HG02763 (cell line): ENCODE data around the gene LRRTM4.

ENCODE experiments used
- ATAC-seq: cut with Tn5 transposase; IDR thresholded peaks from one replicate; pipeline ENCODE4 v1.9.1; 2021; ENCODE audit warnings: mild to moderate bottlenecking, moderate library complexity; ENCODE audit not compliant: unreplicated experiment

Gene LRRTM4

GRCh38 chr2:77521931-77522470, at the start of gene LRRTM4:
Gene LRRTM4, minus strand, starts transcription at chr2:77522376.
- ATAC-seq = no peak

- no peak for ATAC-seq
Observed at GRCh38 chr2:77571545-77571944, 49.4 kb upstream of the LRRTM4 start.

- no peak for ATAC-seq
Observed at GRCh38 chr2:77567723-77568122, 45.5 kb upstream of the LRRTM4 start.

- ATAC-seq = no peak
Observed at GRCh38 chr2:77566582-77566981, 44.4 kb upstream of the LRRTM4 start.

DNA sequence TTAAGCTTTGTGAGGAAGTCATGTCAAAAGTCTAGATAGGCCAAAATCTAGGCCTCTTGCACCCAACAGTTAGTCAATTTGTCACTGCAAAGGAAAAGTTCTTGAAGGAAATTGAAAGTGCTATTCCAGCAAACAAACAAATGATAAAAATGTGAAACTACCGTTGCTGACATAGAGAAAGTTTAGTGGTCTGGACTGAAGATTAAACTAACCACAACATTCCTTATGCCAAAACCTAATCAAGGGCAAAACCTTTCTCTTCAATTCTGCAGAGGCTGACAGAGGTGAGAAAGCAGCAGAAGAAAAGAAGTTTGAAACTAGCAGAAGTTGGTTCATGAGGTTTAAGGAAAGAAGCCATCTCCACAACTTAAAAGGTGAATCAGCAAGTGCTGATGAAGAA, 44.0 kb upstream of the LRRTM4 start:
- no peak for ATAC-seq

DNA sequence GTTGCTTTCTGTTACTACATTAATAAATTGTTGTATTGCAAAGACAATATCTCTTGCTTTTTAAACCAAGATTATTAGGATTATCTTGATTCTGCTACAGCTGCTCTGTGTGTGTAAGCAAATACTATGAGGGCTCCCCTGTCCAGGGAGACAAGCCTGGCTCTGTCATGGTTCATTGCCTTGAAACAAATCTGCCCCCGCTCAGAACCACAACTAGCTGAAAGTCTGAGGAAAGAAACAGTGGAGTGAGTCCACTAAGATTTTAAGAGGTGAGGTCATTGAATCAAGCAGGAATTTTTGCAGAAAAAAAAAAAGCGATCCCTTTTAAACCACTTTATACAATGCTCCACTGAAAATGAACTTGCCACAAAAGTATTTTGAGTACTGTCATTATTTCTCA, 30.8 kb upstream of the LRRTM4 start:
- no peak for ATAC-seq

GRCh38 chr2:77538031-77538430, 15.9 kb upstream of the LRRTM4 start:
- ATAC-seq = no peak

GRCh38 chr2:77522888-77523287, 712 bp upstream of the LRRTM4 start:
- no peak for ATAC-seq

DNA sequence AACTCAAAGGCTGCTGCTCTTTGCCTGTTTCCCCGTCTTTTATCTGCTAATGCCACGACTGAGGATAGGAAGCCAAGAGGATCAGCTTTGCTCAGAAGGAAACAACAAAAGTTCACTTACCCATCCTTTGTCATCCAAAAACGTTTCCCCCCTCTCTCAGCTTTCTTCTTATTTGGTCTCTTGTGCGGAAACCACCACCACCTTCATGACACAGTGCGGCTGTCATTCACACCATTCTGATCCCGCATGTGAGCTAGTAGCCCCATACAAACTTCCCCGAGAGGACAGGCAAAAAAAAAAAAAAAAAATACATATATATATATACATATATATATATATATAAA, 656 bp downstream of the LRRTM4 start:
- ATAC-seq = no peak

- no peak for ATAC-seq
Observed at GRCh38 chr2:77520641-77521547, 1.3 kb downstream of the LRRTM4 start.

DNA sequence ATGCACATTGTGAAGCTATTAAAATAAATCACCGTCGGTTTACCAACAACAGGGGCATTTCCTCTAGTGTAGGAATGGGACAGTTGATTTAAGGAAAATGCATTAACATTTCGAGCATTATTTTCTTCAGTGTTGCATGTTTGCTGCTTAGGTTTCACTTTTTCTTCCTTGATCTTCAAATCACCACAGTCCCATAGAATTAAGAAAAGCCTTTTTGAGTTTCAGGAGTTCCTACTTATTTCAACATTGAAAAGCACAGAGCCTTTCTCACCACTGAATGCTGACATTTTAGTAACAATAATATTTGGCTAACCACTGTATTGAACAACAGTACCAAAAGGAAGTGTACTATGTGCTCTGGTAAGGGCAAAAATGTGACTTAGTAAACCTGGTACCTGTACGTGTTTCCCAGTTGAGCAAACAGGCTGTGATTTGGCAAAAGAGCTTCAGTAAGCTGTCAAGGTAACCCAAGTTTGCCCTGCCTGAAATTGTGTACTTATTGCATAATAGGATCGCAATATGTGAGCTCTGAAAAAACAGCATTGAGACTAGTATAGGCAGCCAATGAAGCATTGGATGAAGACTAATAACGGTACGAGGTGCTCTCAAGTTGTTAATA, 2.2 kb downstream of the LRRTM4 start:
- no peak for ATAC-seq

GRCh38 chr2:77519164-77519887, 2.9 kb downstream of the LRRTM4 start:
- ATAC-seq = no peak

- ATAC-seq = no peak
Observed at GRCh38 chr2:77518311-77518710, 3.9 kb downstream of the LRRTM4 start.

DNA sequence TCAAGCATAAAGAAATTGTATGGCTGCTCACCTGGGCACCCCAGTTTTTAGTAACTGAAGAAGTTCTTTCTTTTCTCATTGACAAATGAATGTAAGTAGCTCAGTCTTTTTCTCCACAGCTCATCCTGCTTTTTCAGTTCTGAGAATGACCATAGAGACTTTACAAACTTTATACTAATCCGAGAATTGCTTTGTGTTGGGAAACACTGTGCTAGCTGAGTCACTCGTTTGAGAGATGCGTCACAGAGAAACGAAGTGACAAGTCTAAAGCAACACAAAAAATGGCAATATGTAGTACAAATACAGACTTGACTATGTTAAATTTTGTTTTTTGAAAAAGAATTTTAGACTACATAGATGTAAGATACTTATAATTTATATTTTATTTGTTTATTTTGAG, 9.0 kb downstream of the LRRTM4 start:
- ATAC-seq = no peak

DNA sequence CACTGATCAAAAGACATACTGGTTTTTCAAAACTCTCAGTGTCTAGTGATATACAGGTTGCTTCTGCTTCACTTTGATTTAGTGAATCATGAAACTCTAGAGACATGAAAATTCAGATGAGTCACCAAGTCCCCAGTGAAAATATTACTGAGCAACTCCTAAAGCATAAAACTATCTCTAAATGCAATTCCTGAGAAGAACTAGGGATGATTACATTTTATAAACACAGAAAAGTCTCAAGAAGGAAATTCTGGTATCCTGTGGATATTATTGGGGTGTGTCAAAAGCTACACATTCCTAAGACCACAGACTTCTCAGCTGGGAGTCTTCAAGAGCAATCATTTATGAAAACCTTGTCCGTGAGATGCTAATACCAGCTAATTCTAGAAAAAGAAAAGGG, 9.7 kb downstream of the LRRTM4 start:
- no peak for ATAC-seq

DNA sequence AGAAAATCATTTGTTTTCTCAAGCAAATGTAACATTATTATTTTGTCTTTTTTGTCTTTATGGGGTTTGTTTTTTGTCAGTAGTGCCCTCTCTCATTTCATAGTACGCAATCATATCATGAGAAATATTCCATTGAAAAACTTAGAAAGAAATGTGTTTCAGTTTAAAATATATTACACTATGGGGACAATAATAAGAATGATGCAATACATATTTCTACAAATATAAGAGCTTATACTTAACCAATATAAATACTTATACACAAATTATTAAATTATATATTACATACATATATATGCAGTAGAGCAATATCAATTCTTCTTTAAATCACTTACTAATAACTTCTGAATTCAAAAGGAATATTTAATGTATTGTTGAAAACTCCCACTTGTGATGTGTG, 13.7 kb downstream of the LRRTM4 start:
- ATAC-seq = no peak

- no peak for ATAC-seq
Observed at GRCh38 chr2:77507657-77508056, 14.5 kb downstream of the LRRTM4 start.

GRCh38 chr2:77488141-77488540, 34.0 kb downstream of the LRRTM4 start:
- no peak for ATAC-seq

DNA sequence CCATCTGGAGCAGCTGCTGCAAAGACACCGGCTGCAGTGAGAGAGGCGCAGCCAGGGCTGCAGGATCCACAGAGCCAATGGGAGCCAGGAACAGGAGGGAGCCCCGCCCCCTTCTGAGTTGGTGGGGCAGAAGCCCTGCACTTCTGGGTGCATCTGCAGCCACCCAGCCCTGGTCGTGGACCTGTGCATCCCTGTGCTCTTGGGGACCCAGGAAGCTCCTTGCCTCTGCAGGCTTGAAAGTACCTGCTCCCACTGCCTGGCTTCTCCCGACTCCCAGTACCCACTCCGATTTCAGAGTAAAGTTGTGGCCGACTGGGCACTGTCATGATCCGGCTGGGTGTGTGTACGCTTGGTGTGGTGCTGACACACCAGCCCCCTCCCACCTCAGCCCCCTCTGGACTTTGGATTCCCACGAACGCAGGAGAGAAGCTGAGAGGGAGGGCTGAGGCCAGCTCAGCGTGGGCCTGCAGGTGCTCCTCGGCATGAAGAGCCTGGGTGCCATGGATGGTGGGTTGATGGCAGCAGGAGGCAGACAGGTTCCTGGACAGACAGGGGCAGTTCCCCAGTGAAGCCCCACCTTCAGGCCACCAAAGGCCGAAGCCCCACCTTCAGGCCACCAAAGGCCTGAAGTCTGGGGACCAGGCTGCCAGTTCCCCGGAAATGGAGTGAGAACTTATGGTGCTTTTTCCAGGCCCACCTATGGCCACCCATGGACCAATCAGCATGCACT, 34.9 kb downstream of the LRRTM4 start:
- no peak for ATAC-seq

DNA sequence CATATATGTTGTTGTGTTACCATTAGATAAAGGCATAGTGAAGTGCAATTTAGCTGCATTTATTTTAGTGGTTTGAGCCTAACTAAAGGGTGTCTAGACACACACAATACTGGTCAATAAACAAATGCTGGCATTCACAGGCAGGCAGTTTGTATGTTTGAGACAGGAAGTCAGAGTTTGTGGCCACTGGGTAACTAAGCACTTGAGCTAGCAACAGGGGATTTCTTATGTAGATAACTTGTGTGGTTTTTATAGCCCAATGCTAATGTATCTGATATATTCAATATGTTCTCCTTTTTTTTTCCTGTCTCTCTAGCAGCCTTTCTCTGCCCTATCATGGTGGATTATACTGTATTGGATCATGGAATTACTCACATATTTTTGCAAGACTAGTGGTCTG, 38.1 kb downstream of the LRRTM4 start:
- ATAC-seq = no peak

DNA sequence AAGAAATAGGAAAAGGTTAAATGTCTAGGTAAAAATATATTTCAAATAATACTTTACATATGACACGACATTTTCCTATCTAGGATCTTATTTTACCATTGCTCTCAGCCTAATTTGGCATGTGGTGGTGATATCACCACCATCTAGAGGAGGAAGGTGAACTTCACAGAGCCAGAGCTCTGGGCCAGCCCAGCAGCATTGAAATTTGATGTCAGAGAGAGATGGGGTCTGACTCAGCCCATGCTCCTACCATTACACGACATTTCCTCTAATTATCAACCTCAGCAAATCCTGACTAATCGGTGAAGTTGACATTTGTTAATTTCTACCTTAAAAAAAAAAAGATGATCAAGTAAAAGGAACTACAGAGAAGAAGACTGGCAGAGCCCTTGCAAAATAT, 42.3 kb downstream of the LRRTM4 start:
- ATAC-seq = no peak
